GM21528 (cell line): Measurements from ENCODE around the gene CDH13.

ENCODE experiments used
- ATAC-seq: cut with Tn5 transposase; IDR thresholded peaks from one replicate; pipeline ENCODE4 v1.9.1; 2021; ENCODE audit warnings: mild to moderate bottlenecking, moderate library complexity; ENCODE audit not compliant: unreplicated experiment, low FRiP score

The CDH13 gene

DNA sequence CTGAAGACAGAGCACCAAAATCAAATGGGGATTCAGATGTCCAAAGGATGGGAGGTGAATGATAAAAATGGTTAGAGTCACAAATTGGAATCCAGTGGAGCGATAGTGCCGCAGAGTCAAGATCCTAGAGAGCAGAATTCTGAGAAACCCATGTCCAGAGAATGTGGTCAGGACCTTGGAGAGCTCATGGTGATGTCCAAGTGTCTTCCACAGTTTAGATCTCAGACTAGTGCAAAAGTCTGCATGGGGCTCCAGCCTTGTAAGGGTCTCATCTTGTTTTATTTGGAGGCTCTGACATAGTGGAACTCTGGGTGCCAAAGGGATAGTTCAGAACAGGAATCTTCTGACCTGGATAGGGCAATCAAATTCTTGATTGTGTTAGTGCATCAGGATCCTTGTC lies 935.1 kb downstream of the CDH13 start:
- ATAC-seq = no peak

DNA sequence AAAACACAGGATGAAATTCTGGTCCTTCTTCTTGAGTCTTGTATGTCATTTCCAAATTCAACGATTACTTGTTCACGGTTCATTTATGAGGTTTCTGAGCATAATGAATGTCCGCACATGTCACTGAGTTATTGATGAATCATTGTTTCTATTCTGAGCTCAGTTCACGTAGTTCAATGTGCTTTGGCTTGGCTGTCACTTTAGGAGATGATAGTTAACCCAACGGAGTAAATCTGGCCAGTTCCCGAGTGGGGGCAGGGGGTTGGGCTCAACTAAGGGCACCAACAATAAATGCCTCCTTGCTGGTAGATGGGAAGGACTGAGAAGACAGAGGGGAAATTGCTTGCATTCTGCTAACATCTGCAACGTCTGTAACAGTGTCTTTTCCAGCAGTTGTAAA lies 941.6 kb downstream of the CDH13 start:
- no peak for ATAC-seq

DNA sequence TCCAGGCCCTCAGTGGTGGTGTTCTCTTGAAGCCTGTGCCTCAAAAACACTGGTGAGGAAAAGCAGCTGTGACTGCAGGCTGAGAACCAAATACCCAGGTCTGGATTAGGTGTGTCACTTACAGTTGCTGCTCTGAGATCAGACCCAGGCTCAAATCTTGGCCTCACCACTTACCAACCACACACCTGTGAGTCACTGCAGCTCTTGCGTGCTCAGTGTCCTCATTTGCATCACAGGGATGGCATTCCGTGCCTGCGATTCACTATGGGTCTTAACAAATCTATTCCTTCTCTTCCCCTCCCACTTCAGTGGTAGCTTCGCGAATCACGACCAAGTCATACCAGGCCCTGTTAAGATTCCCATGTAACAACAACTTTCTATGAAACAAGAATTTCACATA lies 947.6 kb downstream of the CDH13 start:
- ATAC-seq = no peak

- ATAC-seq = no peak
These were observed 950.4 kb downstream of the CDH13 start for GRCh38 chr16:83577078-83577745.

GRCh38 chr16:83578171-83578570 lies 951.4 kb downstream of the CDH13 start:
- no peak for ATAC-seq

GRCh38 chr16:83579027-83579426 lies 952.3 kb downstream of the CDH13 start:
- ATAC-seq = no peak

DNA sequence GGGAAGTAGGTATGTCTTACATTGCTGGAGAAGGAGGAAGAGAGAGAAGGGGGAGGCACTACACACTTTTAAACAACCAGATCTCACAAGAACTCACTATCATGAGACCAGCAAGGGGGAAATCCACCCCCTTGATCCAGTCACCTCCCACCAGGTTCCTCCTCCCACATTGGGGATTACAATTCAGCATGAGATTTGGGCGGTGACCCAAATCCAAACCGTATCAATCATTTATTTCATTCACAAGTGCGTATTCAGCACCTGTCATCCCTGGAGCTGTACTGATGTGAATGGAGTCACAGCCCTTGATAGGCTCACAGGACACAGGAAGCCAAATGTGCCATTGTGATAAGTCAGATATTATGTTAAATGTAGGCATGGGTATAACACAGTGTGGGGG lies 952.7 kb downstream of the CDH13 start:
- no peak for ATAC-seq

DNA sequence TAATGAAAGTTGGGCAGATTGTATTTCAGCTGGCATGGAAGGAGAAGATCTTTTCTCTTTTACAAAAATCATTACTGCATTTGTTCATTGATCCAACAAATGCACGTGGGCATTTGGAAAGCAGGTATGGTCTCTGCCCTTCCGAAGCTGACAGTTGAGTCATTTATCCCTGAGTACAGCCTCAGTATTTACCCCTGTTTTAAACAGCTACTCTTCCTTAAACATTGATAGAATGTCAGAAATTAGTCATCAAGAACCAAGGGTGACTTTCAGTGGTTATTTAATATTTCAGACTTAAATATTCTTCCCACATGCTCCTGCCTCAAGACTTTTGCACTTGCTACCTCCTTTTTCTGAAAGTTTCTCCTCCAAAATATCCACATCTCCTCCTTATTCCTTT lies 954.3 kb downstream of the CDH13 start:
- no peak for ATAC-seq

- no peak for ATAC-seq
These were observed 955.4 kb downstream of the CDH13 start for GRCh38 chr16:83581994-83582747.

DNA sequence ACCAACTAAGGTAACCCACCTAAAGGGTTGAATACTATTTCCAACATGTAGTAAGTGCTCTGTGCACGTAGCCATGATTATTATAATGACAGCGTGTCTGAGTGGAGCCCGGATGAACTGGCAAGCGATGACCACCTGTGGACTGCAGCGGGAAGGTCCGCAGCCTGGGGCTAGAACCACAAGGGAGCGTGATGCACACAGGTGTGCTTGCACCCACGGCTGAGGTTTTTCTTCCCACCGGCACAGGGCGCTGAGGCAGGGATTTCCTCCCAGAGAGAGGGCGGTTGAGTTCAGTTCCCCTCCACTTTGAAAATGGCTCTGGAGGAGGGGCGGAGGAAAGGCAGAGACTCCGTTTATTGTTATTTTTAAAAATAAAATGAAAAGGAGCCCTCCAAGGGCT lies 959.3 kb downstream of the CDH13 start:
- no peak for ATAC-seq

DNA sequence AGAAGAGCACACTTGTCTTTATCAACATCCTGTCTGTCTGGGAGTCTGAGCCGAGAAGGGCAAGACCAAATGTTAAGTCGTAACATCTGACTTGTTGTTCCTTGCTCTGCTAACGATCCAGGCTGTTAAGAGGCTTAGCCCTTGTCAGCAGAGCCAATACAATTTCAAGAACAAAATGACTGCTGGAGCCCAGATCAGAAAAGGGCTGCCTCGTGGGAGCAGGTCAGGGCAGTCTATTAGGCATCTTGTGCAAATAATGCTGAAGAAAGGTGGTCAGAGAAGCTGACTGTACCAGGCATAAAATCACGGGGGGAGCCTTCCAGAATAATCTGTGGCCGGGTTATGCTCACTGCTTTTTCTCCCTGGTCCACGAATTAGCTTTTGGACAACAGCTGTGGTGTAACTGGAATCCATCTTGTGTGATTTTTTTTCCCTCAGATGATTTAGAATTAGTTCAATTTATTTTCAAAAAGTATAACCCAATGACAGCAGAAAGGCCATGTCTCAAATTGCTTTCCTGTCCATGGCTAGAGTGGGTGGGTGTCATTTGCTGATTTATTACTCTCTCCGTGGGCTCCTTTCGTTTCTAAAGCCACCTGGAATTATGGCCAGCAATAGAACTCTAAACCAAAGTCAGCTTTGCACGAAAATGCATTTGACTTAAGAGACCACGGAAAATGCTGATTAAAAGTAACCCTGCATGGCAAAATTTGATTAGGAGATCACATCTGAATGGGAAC lies 959.9 kb downstream of the CDH13 start:
- no peak for ATAC-seq

GRCh38 chr16:83587201-83587600 lies 960.4 kb downstream of the CDH13 start:
- ATAC-seq = no peak

GRCh38 chr16:83588070-83588469 lies 961.3 kb downstream of the CDH13 start:
- no peak for ATAC-seq

GRCh38 chr16:83589576-83589975 lies 962.8 kb downstream of the CDH13 start:
- no peak for ATAC-seq

- ATAC-seq = no peak
These were observed 966.0 kb downstream of the CDH13 start for GRCh38 chr16:83592778-83593177.

DNA sequence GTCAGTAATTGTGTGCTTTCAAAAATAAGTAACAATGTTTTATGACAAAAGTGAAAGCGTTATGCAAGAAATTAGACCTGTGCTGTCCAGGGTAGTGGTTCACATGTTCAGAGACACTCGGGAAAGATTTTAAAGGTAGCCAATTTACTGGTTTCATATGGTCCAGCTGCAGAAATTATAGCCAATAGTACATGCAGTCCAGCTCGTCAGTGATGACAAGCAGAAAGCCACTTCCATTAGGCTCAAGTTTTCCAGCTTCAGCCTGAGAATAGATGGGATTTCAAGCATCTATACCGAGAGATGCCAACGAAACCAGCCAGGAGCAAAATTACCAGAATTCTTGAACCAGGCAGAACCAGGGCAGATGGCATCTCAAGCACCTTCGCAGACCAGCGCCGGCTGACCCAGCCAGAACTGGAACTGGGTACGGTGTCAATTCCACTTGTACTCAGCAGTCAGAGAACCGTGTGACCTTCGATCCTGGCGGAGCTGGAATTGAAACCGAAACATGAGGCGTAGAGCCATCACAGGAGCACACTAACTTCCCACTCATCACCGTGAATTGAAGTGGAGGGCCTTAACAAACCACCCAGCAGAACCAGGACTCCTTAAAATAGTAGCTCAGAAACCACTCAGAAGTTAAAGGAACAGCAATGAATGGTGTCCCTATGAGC lies 973.2 kb downstream of the CDH13 start:
- no peak for ATAC-seq

DNA sequence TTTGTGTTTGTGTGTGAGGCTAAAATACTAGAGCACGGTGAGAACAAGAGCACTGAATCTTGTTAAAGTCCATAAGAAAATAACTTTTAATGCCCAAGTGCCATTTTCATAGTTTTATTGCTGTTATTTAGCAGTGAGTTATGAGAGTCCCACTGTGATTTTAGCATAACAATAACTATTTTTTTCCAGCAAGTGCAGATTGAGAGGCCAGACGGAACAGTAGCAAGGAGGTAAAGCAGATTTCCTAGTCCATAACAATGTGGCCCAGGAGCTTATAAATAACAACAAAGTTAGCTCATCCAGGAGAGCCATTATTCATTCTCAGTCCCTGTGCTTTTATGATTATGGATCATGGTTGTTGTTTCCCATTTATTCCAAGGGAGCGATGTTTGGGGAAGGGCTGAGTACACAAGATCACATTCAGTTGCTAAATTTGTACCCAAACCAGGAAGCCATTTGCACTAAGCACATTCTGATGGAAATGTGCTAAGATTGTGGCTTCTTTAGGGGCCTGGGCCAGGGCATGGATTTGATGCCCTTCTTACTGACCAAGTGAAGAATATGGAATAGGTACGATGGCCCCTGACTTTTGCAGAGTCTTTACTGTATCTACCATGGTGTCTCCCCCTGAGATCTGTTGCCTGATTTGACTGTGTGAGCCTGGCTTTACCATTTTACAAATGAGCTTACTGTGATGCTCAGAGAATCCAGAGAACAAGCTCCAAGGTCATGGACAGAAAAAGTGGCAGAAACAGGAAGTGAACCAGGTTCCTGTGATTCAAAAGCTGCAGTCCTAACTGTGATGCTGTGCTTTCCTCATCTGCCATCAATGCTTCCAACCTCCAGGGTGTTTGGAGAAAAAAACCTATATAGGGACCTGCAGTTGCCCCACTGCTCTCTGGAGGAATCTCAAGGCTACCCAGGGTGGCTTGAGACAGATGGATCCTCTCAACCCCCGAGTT lies 976.3 kb downstream of the CDH13 start:
- no peak for ATAC-seq

DNA sequence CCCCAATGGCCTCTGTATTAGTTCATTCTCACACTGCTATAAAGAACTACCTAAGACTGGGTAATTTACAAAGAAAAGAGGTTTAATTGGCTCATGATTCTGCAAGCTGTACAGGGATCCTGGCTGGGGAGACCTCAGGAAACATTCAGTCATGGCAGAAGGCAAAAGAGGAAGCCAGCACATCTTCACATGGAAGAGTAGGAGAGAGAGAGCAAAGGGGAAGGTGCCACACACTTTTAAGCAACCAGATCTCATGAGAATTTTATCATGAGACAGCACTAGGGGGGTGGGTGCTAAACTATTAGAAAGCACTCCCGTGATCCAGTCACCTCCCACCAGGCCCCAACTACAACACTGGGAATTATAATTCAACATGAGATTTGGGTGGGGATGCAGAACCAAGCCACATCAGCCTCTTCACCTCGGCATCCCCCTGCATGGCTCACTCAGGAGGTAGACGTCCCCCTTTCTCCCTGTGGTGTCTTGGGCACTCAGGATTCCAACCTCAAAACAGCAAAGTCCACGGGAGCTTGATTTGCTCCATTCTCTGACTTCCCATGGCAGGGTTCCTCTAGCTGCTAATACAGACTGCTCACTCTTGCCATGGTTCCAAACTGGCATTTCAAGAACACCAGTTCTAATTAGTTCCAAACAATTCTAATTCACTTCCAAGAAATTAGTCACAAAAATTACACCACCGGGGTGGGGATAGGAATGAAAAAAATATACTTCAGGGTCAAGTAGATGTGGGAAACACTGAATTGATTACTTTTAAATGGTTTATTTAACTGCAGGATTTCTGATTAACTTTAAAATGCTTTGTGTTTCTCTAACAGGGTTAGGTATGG lies 977.2 kb downstream of the CDH13 start:
- no peak for ATAC-seq

DNA sequence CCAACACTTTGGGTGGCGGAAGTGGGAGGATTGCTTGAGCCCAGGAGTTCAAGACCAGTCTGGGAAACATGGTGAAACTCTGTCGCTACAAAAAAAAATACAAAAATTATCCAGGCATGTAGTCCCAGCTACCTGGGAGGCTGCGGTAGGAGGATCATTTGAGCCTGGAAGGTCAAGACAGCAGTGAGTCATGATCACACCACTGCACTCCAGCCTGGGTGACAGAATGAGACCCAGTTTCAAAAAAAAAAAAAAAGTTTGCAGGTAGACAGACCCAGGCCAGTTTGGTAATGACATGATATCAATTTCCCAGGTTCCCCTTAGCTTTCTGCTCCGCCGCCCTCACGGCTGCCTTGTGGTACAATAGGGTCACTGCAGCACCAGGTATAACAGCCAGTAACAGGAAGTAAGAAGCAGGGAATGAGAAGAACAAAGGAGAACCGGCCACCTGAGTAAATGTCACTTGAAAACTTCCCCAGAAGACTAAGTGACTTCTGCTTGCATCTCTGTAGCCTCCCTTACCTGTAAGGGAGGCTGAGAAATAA lies 979.8 kb downstream of the CDH13 start:
- no peak for ATAC-seq
